AG09309 (cell line): Measurements from ENCODE around the gene GATA1.

Source experiments
- DNase-seq: peaks from one replicate; pipeline ENCODE4 v3.0.0-alpha.2; 2010; ENCODE audit warnings: low read depth
- H3K4me3 ChIP-seq: 2 replicates; pipeline ENCODE4 v1.5.1; 2011; ENCODE audit warnings: mild to moderate bottlenecking, low read depth, low read length, moderate library complexity; ENCODE audit not compliant: control insufficient read depth
- TF ChIP-seq, protein P1 (sequence below): IDR thresholded peaks from 2 replicates; pipeline ENCODE4 v1.5.1; 2011; ENCODE audit warnings: mild to moderate bottlenecking, low read depth, low read length, inconsistent platforms; ENCODE audit not compliant: insufficient read depth, control insufficient read depth; ENCODE audit errors: missing control alignments

GATA1 gene

DNA sequence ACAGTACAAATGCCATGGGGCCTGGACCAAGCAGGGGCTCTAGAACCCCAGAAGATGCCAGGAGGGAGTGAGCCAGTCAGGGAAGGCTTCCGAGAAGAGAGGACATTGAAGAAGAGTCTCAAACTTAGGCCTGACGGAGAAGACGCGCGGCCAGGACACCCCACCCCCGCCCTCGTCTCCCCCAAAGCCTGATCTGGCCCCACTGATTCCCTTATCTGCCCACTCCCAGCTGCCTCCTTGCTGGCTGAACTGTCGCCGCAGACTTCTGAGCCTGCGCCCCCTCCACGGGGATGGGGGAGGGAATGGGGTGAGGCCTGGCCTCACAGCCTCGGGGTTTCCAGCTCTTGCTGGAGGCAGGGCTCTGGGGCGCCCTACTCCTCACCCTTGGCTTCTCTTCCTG lies 3.6 kb upstream of the GATA1 start:
- TF ChIP-seq, protein P1, sequence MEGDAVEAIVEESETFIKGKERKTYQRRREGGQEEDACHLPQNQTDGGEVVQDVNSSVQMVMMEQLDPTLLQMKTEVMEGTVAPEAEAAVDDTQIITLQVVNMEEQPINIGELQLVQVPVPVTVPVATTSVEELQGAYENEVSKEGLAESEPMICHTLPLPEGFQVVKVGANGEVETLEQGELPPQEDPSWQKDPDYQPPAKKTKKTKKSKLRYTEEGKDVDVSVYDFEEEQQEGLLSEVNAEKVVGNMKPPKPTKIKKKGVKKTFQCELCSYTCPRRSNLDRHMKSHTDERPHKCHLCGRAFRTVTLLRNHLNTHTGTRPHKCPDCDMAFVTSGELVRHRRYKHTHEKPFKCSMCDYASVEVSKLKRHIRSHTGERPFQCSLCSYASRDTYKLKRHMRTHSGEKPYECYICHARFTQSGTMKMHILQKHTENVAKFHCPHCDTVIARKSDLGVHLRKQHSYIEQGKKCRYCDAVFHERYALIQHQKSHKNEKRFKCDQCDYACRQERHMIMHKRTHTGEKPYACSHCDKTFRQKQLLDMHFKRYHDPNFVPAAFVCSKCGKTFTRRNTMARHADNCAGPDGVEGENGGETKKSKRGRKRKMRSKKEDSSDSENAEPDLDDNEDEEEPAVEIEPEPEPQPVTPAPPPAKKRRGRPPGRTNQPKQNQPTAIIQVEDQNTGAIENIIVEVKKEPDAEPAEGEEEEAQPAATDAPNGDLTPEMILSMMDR, result no peak
- DNase-seq, result no peak
- no peak overlapping the region for H3K4me3 ChIP-seq

DNA sequence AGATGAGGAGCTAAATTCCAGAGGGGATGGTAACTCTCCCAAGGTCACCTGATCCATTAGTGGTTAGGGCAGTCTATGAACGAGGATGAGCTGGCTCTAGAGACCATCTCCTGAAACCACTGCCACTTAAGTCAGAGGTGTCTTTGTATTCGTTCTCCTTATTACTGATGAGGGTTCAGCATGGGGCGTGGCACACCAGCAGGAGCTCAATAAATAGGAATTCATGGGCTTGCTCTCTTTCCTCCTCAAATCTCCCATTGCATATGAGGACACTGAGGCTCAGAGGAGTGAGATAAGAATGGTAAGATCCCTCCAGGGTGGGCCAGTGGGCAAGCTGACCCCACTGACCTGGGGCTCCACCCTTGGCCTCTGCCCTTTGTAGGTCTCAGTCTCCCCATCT lies 1.7 kb upstream of the GATA1 start:
- DNase-seq, result no peak
- TF ChIP-seq, protein P1, result no peak
- H3K4me3 ChIP-seq, result no peak overlapping the region

DNA sequence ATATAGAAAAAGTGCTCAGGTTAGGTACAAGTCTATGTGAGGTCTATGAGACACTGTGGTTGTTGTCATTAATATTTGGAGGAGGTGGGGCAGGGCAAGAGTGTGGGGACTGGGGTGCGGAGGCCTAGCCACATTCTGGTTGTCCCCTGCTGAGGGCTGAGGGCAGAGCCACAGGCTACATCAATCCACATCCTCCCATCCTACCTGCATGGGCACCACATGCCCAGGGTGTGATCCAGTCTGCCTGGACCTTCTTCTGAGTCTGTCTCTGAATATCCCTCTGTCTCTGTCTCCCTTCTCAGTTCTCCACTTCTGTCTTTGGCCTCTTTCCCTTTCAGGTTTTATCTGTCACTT lies 1.2 kb upstream of the GATA1 start:
- no peak for DNase-seq
- H3K4me3 ChIP-seq, result no peak overlapping the region
- TF ChIP-seq, protein P1, result no peak

DNA sequence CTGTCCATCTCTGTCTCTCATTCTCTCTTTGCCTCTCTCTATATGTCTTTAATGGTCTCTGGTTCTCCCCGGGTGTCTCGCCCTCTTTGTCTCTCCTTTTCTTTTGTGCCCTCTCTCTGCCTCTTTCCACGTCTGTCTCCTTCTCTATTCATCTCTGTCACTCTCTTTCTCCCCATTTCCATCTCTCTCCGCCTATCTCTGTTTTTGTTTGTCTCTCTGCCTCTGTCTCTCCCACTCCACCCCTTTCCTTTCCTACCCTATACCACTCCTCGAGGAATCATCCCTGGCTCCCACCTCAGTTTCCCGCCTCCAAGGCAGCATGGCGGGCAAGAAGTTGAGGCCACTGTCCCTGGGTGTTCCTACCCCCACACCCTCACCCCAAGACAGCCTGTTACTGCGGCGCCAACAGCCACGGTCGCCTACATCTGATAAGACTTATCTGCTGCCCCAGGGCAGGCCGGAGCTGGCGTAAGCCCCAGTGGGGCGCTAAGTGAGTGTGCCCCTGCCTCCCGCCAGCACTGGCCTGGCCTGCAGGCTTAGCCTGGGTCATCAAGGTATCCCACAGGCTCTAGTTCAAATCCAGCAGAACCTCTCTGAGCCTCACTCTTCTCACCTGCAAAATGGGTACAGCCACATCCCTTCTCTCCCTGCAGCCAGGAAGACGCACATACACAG lies 713 bp upstream of the GATA1 start:
- TF ChIP-seq, protein P1, result no peak
- no peak for DNase-seq
- H3K4me3 ChIP-seq, result no peak overlapping the region

DNA sequence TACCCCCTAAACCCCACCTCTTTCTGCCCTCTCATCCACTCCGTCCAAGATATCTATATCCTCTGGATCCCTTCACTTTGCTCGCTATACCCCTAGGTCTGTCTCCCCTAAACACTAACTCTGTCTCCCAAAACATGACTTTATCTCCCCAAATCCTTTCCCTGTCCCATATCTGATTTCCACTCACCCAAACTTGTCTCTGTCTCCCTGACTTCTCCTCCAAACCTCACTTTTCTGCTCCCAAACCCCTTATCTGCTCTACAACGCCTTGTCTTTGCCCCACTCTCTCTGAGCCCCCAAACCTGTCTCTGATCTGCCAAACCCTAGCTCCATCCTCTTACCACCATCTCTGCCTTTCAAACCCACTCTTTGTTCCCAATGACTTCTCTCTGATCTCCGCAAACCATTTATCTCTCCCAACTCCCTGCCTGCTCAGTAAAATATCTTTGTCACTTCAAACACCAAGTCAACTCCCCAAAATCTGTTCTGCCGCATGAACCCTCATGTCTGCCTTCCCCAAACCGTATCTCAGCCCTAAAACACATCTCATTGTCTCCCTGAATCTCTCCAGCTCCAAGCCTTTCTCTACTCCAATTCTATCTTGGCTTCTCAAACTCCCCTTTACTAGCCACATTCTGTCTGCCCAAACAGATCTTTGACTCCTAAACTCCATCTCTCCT lies 575 bp downstream of the GATA1 start:
- no peak overlapping the region for H3K4me3 ChIP-seq
- DNase-seq, result no peak
- TF ChIP-seq, protein P1, result no peak

DNA sequence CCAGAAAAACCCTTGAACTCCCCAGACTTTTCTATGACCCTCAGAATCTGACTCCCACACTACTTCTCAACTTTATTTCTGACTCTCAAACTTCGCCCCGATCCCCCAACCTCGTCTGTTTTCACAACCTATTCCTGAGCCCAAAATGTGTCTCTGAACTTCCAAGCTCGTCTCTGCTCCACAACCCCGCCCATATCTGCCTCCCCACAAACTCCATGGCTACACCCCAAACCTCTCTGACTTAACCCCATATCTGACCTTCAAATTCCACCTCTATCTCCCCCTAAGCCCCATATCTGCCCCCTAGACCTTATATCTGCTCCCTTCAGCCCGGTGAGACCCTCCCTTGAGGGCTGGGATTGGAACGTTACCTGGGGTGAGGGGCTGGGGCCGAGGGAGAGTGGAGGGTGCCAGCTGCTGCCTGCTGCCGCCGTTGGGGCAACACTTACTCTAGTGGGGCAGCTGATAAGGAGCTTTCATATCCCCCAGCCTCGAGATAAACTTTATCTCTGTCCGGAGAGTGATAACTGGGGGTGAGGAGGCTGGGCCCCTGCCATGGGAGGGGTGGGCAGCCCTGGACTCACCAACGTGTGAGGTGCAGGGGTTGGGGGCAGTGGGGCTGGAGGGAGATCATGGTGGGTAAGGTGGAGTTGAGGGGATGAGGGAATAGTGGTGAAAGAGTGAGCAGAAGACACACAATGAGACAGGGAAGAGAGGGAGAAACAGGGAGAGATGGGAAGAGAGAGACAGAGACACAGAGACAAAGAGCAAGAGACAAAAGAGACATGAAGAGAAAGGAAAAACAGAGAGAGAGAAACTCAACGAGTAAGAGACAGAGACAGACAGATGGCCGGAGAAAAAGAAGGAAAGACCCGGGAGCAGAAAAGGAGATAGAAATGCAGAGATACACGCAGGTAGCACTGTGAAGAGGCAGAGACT lies 1.4 kb downstream of the GATA1 start:
- TF ChIP-seq, protein P1, result no peak

More for the DNA sequence above, 1.4 kb downstream of the GATA1 start:
- no peak overlapping the region for H3K4me3 ChIP-seq
- DNase-seq, result no peak
